Liver (tissue), 9 donors: ENCODE data around the gene ADGRA3. TPM values are rescaled to one million over a fixed set of nuclear protein-coding genes. Genes with fewer than 3 reads are reported as not detected.

Experiments used
- DNase-seq: peaks from one replicate; pipeline ENCODE4 v3.0.0-alpha.2; 2017; ENCODE audit warnings: low spot score
- H3K27ac ChIP-seq, 2 donors: one replicate each; pipeline ENCODE4 v1.7.0; 2013; ENCODE audit warnings: inconsistent platforms in 2 of 2, low read length in 2 of 2, control low read depth in 1 of 2, low read depth in 1 of 2, mild to moderate bottlenecking in 1 of 2
- H3K27me3 ChIP-seq, 4 donors: one replicate each; pipeline versions ENCODE4 v1.6.1 to v1.7.0; 2013; ENCODE audit warnings: low read length in 3 of 4, inconsistent platforms in 1 of 4, mild to moderate bottlenecking in 1 of 4, moderate library complexity in 1 of 4; ENCODE audit not compliant: control insufficient read depth in 4 of 4, insufficient read depth in 4 of 4
- H3K36me3 ChIP-seq, 4 donors: one replicate each; pipeline versions ENCODE4 v1.6.1 to v1.7.0; 2013; ENCODE audit warnings: low read length in 3 of 4, mild to moderate bottlenecking in 3 of 4, low read depth in 1 of 4, moderate library complexity in 1 of 4; ENCODE audit not compliant: control insufficient read depth in 4 of 4, insufficient read depth in 3 of 4
- H3K4me1 ChIP-seq, 4 donors: one replicate each; pipeline versions ENCODE4 v1.6.1 to v1.7.0; 2013; ENCODE audit warnings: low read length in 3 of 4, mild to moderate bottlenecking in 3 of 4, moderate library complexity in 1 of 4; ENCODE audit not compliant: control insufficient read depth in 4 of 4, insufficient read depth in 4 of 4
- H3K4me3 ChIP-seq, 3 donors: one replicate each; pipeline versions ENCODE4 v1.6.1 to v1.7.0; 2013; ENCODE audit warnings: low read length in 3 of 3, control low read depth in 1 of 3, low read depth in 1 of 3, mild to moderate bottlenecking in 1 of 3
- H3K9ac ChIP-seq, 2 donors: one replicate each; pipeline ENCODE4 v1.7.0; 2013; ENCODE audit warnings: low read length in 2 of 2, mild to moderate bottlenecking in 2 of 2, moderate library complexity in 2 of 2, control low read depth in 1 of 2, low read depth in 1 of 2
- H3K9me3 ChIP-seq, 4 donors: one replicate each; pipeline versions ENCODE4 v1.6.1 to v1.7.0; 2013; ENCODE audit warnings: low read length in 3 of 4; ENCODE audit not compliant: control insufficient read depth in 4 of 4
- EGR1 ChIP-seq, 2 donors: IDR thresholded peaks; 2 replicates each; pipeline ENCODE4 v1.6.1; 2016 to 2018; ENCODE audit warnings: antibody characterized with exemption in 2 of 2, low read depth in 2 of 2
- FOXA1 ChIP-seq: IDR thresholded peaks from 2 replicates; pipeline ENCODE4 v1.6.1; 2016; ENCODE audit warnings: antibody characterized with exemption
- FOXA2 ChIP-seq: IDR thresholded peaks from 2 replicates; pipeline ENCODE4 v1.6.1; 2016; ENCODE audit warnings: antibody characterized with exemption
- GABPA ChIP-seq, 2 donors: IDR thresholded peaks in 1 of 2; conservative IDR thresholded peaks in 1 of 2; 2 replicates each; pipeline ENCODE4 v1.6.1; 2016; ENCODE audit warnings: antibody characterized with exemption in 2 of 2, mild to moderate bottlenecking in 1 of 2, moderate library complexity in 1 of 2
- HNF4A ChIP-seq, 2 donors: conservative IDR thresholded peaks; 2 replicates each; pipeline ENCODE4 v1.6.1; 2016; ENCODE audit warnings: antibody characterized with exemption in 2 of 2, mild to moderate bottlenecking in 2 of 2
- HNF4G ChIP-seq: IDR thresholded peaks from 2 replicates; pipeline ENCODE4 v1.6.1; 2016; ENCODE audit warnings: antibody characterized with exemption
- JUND ChIP-seq, 2 donors: IDR thresholded peaks; 2 replicates each; pipeline ENCODE4 v1.6.1; 2016; ENCODE audit warnings: antibody characterized with exemption in 2 of 2
- MAX ChIP-seq: IDR thresholded peaks from 2 replicates; pipeline ENCODE4 v1.6.1; 2016; ENCODE audit warnings: antibody characterized with exemption
- NR2F2 ChIP-seq: IDR thresholded peaks from 2 replicates; pipeline ENCODE4 v1.6.1; 2016; ENCODE audit warnings: antibody characterized with exemption
- RAD21 ChIP-seq, 2 donors: IDR thresholded peaks; 2 replicates each; pipeline ENCODE4 v1.6.1; 2016; ENCODE audit warnings: antibody characterized with exemption in 2 of 2, mild to moderate bottlenecking in 2 of 2
- REST ChIP-seq: IDR thresholded peaks from 2 replicates; pipeline ENCODE4 v1.6.1; 2016; ENCODE audit warnings: antibody characterized with exemption, mild to moderate bottlenecking
- RXRA ChIP-seq, 2 donors: IDR thresholded peaks; 2 replicates each; pipeline ENCODE4 v1.6.1; 2017 to 2018; ENCODE audit warnings: antibody characterized with exemption in 2 of 2, mild to moderate bottlenecking in 1 of 2
- SP1 ChIP-seq: IDR thresholded peaks from 2 replicates; pipeline ENCODE4 v1.6.1; 2018; ENCODE audit warnings: antibody characterized with exemption, mild to moderate bottlenecking
- TAF1 ChIP-seq: conservative IDR thresholded peaks from 2 replicates; pipeline ENCODE4 v1.6.1; 2016; ENCODE audit warnings: antibody characterized with exemption, mild to moderate bottlenecking
- YY1 ChIP-seq: IDR thresholded peaks from 2 replicates; pipeline ENCODE4 v1.6.1; 2016; ENCODE audit warnings: antibody characterized with exemption, mild to moderate bottlenecking
- ZBTB33 ChIP-seq: IDR thresholded peaks from 2 replicates; pipeline ENCODE4 v1.6.1; 2016; ENCODE audit warnings: antibody characterized with exemption
- WGBS: extraction: QIAGEN DNeasy Blood & Tissue Kit; methylation state at CpG from one replicate; pipeline ENCODE4 v1.1.7; 2013; 5-methylcytosine and 5-hydroxymethylcytosine counted together
- polyA plus RNA-seq, 2 donors: library from polyadenylated mRNA; stranded (reverse) in 1 of 2; unstranded in 1 of 2; fragments of 200-250 nt in 1 of 2; fragments of >200 nt in 1 of 2; fragmentation: Nextera tagmentation in 1 of 2; extraction: Ambion mirVana in 1 of 2; gene quantifications; one replicate each; pipeline versions ENCODE4 v1.2.1 to v1.2.3, GENCODE V29; 2013 to 2015
- total RNA-seq, 2 donors: library from RNA; depleted of rRNA; stranded (reverse); fragments of >200 nt; gene quantifications; one replicate each; pipeline ENCODE4 v1.2.3, GENCODE V29; 2014
- TF ChIP-seq, protein P1 (sequence below): IDR thresholded peaks from 2 replicates; pipeline ENCODE4 v1.6.1; 2016; ENCODE audit warnings: antibody characterized with exemption
- TF ChIP-seq, protein P2 (sequence below): fragments of 150-350 bp; IDR thresholded peaks from 2 replicates; pipeline ENCODE4 v1.5.1; 2017; ENCODE audit warnings: improper control_type of control experiment, low read depth, low read length; ENCODE audit not compliant: missing input control
- donor health status: healthy.
- donor health status: healthy.
- donor health status: healthy.
- donor health status: healthy.
- donor health status: healthy.

ADGRA3 gene
- total and polyA plus RNA-seq, 4 donors, result 15.2 to 239 (median 32.6) TPM

DNA sequence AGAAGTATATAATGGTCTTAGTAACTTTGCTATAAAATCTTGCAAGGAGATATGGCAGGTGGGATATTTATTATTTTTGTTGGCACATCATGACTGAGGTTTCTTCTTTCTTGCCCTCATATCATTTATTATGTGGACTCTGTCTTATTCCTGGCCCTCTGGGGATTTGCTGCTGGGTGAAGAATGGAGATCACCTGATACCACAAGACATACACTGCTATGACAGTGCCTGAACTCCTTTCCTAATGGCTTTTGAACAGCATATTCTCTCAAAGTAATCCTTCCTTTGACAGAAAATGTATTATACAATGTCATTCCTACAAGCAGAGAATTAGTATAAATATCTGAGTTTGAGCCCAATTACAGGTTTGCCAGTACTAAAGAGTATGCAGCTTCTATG is 22.0 kb upstream of the ADGRA3 start:
- H3K36me3 ChIP-seq, result no peaks in the 10 kb centered on the region
- no peak overlapping the region for H3K27ac ChIP-seq
- peaks cover 0 to 7% (median 5%) of the 10 kb centered on the region in 4 donors for H3K9me3 ChIP-seq
- TF ChIP-seq FOXA2 (no peak), JUND (IDR thresholded peaks at IDR 0.05) (no peak), HNF4A (conservative IDR thresholded peaks at IDR 0.05) (no peak), YY1 (no peak), REST (no peak), EGR1 (IDR thresholded peaks at IDR 0.05; ENCODE audit: low read depth in 2 of 2) (no peak), RXRA (IDR thresholded peaks at IDR 0.05) (no peak), TAF1 (no peak), NR2F2 (no peak), SP1 (no peak), GABPA (IDR thresholded peaks at IDR 0.05 in 1 of 2, conservative IDR thresholded peaks at IDR 0.05 in 1 of 2) (no peak), ZBTB33 (no peak), RAD21 (IDR thresholded peaks at IDR 0.05) (no peak), MAX (no peak), HNF4G (no peak), FOXA1 (no peak)
- TF ChIP-seq, protein P1, sequence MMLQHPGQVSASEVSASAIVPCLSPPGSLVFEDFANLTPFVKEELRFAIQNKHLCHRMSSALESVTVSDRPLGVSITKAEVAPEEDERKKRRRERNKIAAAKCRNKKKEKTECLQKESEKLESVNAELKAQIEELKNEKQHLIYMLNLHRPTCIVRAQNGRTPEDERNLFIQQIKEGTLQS, result no peak
- TF ChIP-seq, protein P2, sequence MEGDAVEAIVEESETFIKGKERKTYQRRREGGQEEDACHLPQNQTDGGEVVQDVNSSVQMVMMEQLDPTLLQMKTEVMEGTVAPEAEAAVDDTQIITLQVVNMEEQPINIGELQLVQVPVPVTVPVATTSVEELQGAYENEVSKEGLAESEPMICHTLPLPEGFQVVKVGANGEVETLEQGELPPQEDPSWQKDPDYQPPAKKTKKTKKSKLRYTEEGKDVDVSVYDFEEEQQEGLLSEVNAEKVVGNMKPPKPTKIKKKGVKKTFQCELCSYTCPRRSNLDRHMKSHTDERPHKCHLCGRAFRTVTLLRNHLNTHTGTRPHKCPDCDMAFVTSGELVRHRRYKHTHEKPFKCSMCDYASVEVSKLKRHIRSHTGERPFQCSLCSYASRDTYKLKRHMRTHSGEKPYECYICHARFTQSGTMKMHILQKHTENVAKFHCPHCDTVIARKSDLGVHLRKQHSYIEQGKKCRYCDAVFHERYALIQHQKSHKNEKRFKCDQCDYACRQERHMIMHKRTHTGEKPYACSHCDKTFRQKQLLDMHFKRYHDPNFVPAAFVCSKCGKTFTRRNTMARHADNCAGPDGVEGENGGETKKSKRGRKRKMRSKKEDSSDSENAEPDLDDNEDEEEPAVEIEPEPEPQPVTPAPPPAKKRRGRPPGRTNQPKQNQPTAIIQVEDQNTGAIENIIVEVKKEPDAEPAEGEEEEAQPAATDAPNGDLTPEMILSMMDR, result no peak
- H3K27me3 ChIP-seq, result no peaks in the 10 kb centered on the region
- H3K9ac ChIP-seq, result no peak overlapping the region
- no peak overlapping the region for H3K4me3 ChIP-seq
- H3K4me1 ChIP-seq, result no peaks in the 10 kb centered on the region
- DNase-seq, result no peak

GRCh38 chr4:22534374-22534773 is 18.5 kb upstream of the ADGRA3 start:
- H3K27ac ChIP-seq, result no peak overlapping the region
- H3K9me3 ChIP-seq, result peaks cover 0 to 10% (median 6%) of the 10 kb centered on the region in 4 donors
- H3K36me3 ChIP-seq, result no peaks in the 10 kb centered on the region
- no peak for DNase-seq
- no peaks in the 10 kb centered on the region for H3K4me1 ChIP-seq
- WGBS, result 76% methylated on average over 1 of the region's 1 CpG
- H3K27me3 ChIP-seq, result no peaks in the 10 kb centered on the region
- no peak overlapping the region for H3K9ac ChIP-seq
- H3K4me3 ChIP-seq, result no peak overlapping the region
- TF ChIP-seq SP1 (no peak), YY1 (no peak), GABPA (IDR thresholded peaks at IDR 0.05 in 1 of 2, conservative IDR thresholded peaks at IDR 0.05 in 1 of 2) (no peak), ZBTB33 (no peak), TAF1 (no peak), FOXA1 (no peak), JUND (IDR thresholded peaks at IDR 0.05) (no peak), REST (no peak), RXRA (IDR thresholded peaks at IDR 0.05) (no peak)
